GM12878 (cell line): ENCODE results near the gene PRRX2.

ENCODE experiments used
- CTCF ChIP-seq, 3 experiments: IDR thresholded peaks in 2 of 3; conservative IDR thresholded peaks in 1 of 3; 2 replicates each; pipeline ENCODE4 v1.5.1; 2011; ENCODE audit warnings: low read depth in 3 of 3, low read length in 3 of 3, mild to moderate bottlenecking in 3 of 3, control low read depth in 2 of 3, moderate library complexity in 2 of 3, inconsistent platforms in 1 of 3, mixed read lengths in 1 of 3; ENCODE audit not compliant: control insufficient read depth in 2 of 3, insufficient read depth in 1 of 3; ENCODE audit errors: extremely low read depth in 1 of 3
- EZH2 ChIP-seq: IDR thresholded peaks from 2 replicates; pipeline ENCODE4 v1.6.1; 2012; ENCODE audit warnings: low read depth, mild to moderate bottlenecking, control low read depth, inconsistent platforms, low read length, borderline replicate concordance; ENCODE audit not compliant: control insufficient read depth
- KDM1A ChIP-seq: fragments of 200-600 bp; sonication (generic); IDR thresholded peaks from 2 replicates; pipeline ENCODE4 v1.6.1; 2016; ENCODE audit warnings: borderline replicate concordance
- TAF1 ChIP-seq: IDR thresholded peaks from 2 replicates; pipeline ENCODE4 v1.6.1; 2011; ENCODE audit warnings: mild to moderate bottlenecking, low read depth, low read length, borderline replicate concordance

- TF ChIP-seq CTCF (IDR thresholded peaks at IDR 0.05 in 2 of 3, conservative IDR thresholded peaks at IDR 0.05 in 1 of 3; ENCODE audit: control insufficient read depth in 2 of 3, extremely low read depth in 1 of 3, insufficient read depth in 1 of 3, low read depth in 3 of 3, low read length in 3 of 3) (no peak), EZH2 (no peak), TAF1 (no peak), KDM1A (no peak)
These were observed 67.6 kb downstream of the PRRX2 start for GRCh38 chr9:129732946-129733631.
